Mesodermal cell (in vitro differentiated cells): Measurements from ENCODE around the gene CKAP5.

Experiments used
- H3K27ac ChIP-seq: 2 replicates; pipeline ENCODE4 v1.7.0; 2013; ENCODE audit warnings: mild to moderate bottlenecking, low read depth, low read length, moderate library complexity; ENCODE audit not compliant: severe bottlenecking
- H3K36me3 ChIP-seq: 2 replicates; pipeline ENCODE4 v1.7.1; 2013; ENCODE audit warnings: mild to moderate bottlenecking, low read length, moderate library complexity; ENCODE audit not compliant: control insufficient read depth, insufficient read depth
- H3K4me1 ChIP-seq: one replicate; pipeline ENCODE4 v1.7.1; 2013; ENCODE audit warnings: mild to moderate bottlenecking, low read length; ENCODE audit not compliant: insufficient read depth, control insufficient read depth, poor library complexity, severe bottlenecking
- H3K4me3 ChIP-seq: 2 replicates; pipeline ENCODE4 v1.7.0; 2013; ENCODE audit warnings: low read length, control low read depth, mild to moderate bottlenecking; ENCODE audit not compliant: insufficient read depth, poor library complexity, severe bottlenecking; ENCODE audit errors: extremely low read depth
- H3K9me3 ChIP-seq: 2 replicates; pipeline ENCODE4 v1.7.1; 2013; ENCODE audit warnings: mild to moderate bottlenecking, low read length, moderate library complexity; ENCODE audit not compliant: control insufficient read depth
- WGBS, 2 experiments: methylation state at CpG; one replicate each; pipeline ENCODE4 v1.1.5; 2013; ENCODE audit warnings: missing lambda C conversion rate in 2 of 2; ENCODE audit not compliant: insufficient coverage in 2 of 2; 5-methylcytosine and 5-hydroxymethylcytosine counted together

CKAP5 gene

DNA sequence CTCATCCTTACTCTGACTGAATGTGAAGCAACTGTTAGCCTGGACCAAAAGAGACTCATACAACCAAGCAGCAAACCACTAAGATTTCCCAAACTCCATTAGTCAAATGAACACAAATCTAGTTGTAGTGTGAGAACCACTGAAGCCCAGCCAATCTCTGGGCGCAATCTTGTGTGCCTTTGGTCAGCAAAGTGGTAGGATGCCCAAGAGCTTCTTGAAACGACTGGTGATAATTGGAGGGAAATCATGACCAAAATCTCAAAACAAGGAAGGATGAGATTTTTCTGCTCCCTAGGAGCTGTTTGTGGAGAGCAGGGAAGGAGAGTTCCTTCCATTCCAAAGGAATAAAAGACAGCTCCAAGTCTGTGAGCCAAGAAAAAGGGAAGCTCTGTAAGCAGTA, 103.0 kb downstream of the CKAP5 start:
- no peaks in the 10 kb centered on the region for H3K9me3 ChIP-seq
- H3K36me3 ChIP-seq = peaks cover 77% of the 10 kb centered on the region
- H3K27ac ChIP-seq = no peak overlapping the region
- no peaks in the 10 kb centered on the region for H3K4me1 ChIP-seq
- no peak overlapping the region for H3K4me3 ChIP-seq
- WGBS, 2 experiments = 100% methylated on average over 2 of the region's 2 CpGs

GRCh38 chr11:46741600-46742484, 104.2 kb downstream of the CKAP5 start:
- H3K4me3 ChIP-seq = no peak overlapping the region
- no peaks in the 10 kb centered on the region for H3K9me3 ChIP-seq
- H3K36me3 ChIP-seq = peaks cover 65% of the 10 kb centered on the region
- H3K27ac ChIP-seq = peak overlapping the region; percentile 16
- H3K4me1 ChIP-seq = no peaks in the 10 kb centered on the region
- 92 to 94% methylated on average over 8 to 9 of the region's 12 CpGs for WGBS, 2 experiments

GRCh38 chr11:46738887-46739286, 107.2 kb downstream of the CKAP5 start:
- no peaks in the 10 kb centered on the region for H3K9me3 ChIP-seq
- peaks cover 35% of the 10 kb centered on the region for H3K36me3 ChIP-seq
- H3K4me1 ChIP-seq = no peaks in the 10 kb centered on the region
- H3K4me3 ChIP-seq = no peak overlapping the region
- WGBS, 2 experiments = 80 to 82% methylated on average over 5 to 6 of the region's 6 CpGs
- no peak overlapping the region for H3K27ac ChIP-seq

- peaks cover 23% of the 10 kb centered on the region for H3K36me3 ChIP-seq
Observed at GRCh38 chr11:46737699-46738098, 108.4 kb downstream of the CKAP5 start.

DNA sequence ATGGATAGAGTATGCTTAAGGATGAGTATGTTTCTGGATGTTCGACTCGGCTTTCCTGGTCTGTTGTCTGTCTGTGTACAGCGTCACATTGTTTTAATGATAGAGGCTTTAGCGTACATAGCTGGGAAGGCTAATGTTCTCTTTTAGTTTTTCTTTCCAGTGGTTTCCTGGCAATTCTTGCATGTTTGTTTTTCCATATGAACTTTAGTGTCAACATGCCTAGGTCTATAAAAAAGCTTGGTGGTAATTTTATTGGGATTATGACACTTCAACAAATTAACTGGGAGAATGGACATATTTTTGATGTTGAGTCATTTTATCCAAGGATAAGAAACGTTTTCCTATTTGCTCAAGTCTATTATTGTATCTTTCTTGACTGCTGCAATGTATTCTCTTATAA, 109.5 kb downstream of the CKAP5 start:
- Histone ChIP-seq H3K9me3 (no peaks in the 10 kb centered on the region), H3K4me1 (no peaks in the 10 kb centered on the region), H3K27ac (no peak overlapping the region), H3K4me3 (no peak overlapping the region), H3K36me3 (peaks cover 12% of the 10 kb centered on the region)
- 83 to 94% methylated on average over 1 to 4 of the region's 5 CpGs for WGBS, 2 experiments

More at GRCh38 chr11:46737699-46738098, 108.4 kb downstream of the CKAP5 start:
- Histone ChIP-seq H3K9me3 (no peaks in the 10 kb centered on the region), H3K4me1 (no peaks in the 10 kb centered on the region), H3K4me3 (no peak overlapping the region), H3K27ac (no peak overlapping the region)
- 99 to 100% methylated on average over 10 to 11 of the region's 11 CpGs for WGBS, 2 experiments

DNA sequence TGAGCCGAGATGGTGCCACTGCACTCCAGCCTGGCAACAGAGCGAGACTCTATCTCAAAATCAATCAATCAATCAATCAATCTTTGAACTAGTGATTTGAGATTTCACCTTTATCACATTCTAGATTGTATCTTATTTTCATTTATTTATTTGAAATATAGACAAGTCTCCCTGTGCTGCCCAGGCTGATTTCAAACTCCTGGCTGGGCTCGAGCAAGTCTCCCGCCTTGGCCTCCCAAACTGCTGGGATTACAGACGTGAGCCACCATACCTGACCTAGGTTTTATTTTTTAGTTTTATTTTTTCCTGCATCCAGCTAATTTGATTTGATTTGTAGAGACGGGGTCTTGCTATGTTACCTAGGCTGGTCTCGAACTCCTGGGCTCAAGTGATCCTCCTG, 109.9 kb downstream of the CKAP5 start:
- WGBS, 2 experiments = 94 to 95% methylated on average over 5 to 6 of the region's 7 CpGs
- Histone ChIP-seq H3K4me1 (no peaks in the 10 kb centered on the region), H3K36me3 (peaks cover 8% of the 10 kb centered on the region), H3K9me3 (no peaks in the 10 kb centered on the region), H3K27ac (no peak overlapping the region), H3K4me3 (no peak overlapping the region)

DNA sequence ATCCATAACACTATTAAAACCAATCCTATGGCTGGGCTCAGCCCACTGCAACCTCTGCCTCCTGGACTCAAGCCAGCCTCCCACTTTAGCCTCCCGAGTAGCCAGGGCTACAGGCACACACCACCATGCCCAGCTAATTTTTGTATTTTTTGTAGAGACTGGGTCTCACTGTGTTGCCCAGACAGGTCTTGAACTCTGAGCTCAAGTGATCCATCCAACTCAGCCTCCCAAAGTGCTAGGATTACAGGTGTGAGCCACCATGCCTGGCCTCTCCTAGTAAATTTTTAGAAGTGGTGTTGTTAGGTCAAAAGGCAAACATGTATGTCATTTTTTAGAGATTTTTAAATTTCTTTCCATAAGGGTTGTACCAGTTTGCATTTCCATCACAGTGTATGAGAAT, 112.8 kb downstream of the CKAP5 start:
- WGBS, 2 experiments = 80 to 100% methylated on average over 1 of the region's 1 CpG
- Histone ChIP-seq H3K27ac (no peak overlapping the region), H3K36me3 (no peaks in the 10 kb centered on the region)

GRCh38 chr11:46731545-46731944, 114.5 kb downstream of the CKAP5 start:
- H3K4me1 ChIP-seq = no peaks in the 10 kb centered on the region
- no peaks in the 10 kb centered on the region for H3K36me3 ChIP-seq
- 90 to 94% methylated on average over 3 of the region's 4 CpGs for WGBS, 2 experiments
- H3K4me3 ChIP-seq = no peak overlapping the region
- no peak overlapping the region for H3K27ac ChIP-seq
- H3K9me3 ChIP-seq = no peaks in the 10 kb centered on the region

More for the DNA sequence above, 112.8 kb downstream of the CKAP5 start:
- Histone ChIP-seq H3K9me3 (no peaks in the 10 kb centered on the region), H3K4me3 (no peak overlapping the region), H3K4me1 (no peaks in the 10 kb centered on the region)

DNA sequence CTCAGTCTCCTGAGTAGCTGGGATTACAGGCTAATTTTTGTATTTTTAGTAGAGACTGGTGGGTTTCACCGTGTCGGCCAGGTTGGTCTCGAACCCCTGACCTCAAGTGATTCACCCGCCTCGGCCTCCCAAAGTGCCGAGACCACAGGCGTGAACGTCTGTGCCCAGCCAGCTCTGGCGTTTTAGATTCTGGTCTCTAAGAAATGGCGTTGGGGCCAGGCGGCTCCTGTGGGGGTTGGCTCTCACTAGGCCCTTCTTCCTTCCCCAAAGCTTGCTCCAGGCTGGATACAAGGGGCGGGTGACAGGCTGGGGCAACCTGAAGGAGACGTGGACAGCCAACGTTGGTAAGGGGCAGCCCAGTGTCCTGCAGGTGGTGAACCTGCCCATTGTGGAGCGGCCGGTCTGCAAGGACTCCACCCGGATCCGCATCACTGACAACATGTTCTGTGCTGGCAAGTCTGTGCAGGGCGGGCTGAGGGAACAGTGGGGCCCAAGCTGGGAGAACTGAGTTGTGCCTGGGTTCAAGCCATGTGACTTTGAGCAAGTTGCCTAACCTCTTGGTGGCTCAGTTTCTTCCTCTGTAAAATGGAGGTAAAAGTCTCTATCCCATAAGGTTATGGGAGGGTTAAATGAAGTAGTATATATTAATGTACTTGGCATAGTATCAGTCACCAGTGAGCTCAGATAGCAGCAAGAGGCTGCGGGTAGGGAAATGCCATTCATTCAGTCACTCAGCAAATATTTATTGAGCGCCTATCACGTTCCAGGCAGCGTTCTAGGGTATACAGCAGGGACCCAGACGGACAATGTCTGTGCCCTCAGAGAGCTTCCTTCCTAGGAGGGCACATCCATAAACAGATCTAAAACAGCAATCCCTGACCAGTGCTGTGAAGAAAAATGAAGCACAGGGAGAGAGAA, 116.7 kb downstream of the CKAP5 start:
- Histone ChIP-seq H3K4me1 (no peaks in the 10 kb centered on the region), H3K4me3 (no peak overlapping the region), H3K27ac (no peak overlapping the region), H3K36me3 (no peaks in the 10 kb centered on the region), H3K9me3 (no peaks in the 10 kb centered on the region)
- 88 to 94% methylated on average over 19 to 20 of the region's 24 CpGs for WGBS, 2 experiments

DNA sequence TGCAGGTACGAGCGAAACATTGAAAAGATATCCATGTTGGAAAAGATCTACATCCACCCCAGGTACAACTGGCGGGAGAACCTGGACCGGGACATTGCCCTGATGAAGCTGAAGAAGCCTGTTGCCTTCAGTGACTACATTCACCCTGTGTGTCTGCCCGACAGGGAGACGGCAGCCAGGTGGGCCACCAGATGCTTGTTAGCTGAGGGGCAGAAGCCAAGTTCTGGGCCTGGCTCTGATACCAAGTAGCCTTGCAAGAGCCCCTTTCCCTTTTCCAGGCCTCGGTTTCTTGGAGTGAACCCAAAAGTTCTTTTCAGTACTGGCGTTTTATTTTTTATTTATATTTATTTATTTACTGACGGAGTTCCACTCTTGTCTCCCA, 117.4 kb downstream of the CKAP5 start:
- WGBS, 2 experiments = 94 to 95% methylated on average over 5 to 6 of the region's 9 CpGs
- H3K9me3 ChIP-seq = no peaks in the 10 kb centered on the region

More for the DNA sequence above, 117.4 kb downstream of the CKAP5 start:
- no peaks in the 10 kb centered on the region for H3K4me1 ChIP-seq
- H3K36me3 ChIP-seq = no peaks in the 10 kb centered on the region
- H3K4me3 ChIP-seq = no peak overlapping the region
- H3K27ac ChIP-seq = no peak overlapping the region
